Activated CD8-positive, alpha-beta T cell treated with anti-CD3 and anti-CD28 coated beads for 36 hours (primary cell): ENCODE measurements around the gene GDPD5. TPM values are rescaled to one million over a fixed set of nuclear protein-coding genes. Genes with fewer than 3 reads are reported as not detected.

Source experiments
- ATAC-seq: fragments of 200-7000 bp; cut with Tn5 transposase; one replicate; pipeline ENCODE4 v1.10.0; 2021; ENCODE audit warnings: mild to moderate bottlenecking, moderate library complexity
- CTCF ChIA-PET: fragments of 350-600 bp; sonication (Branson Sonifier 250); formaldehyde crosslinking; loops from one replicate; lab custom pipeline; 2021; ENCODE audit warnings: antibody characterized with exemption; lab: Charles Lee
- POLR2A ChIA-PET: fragments of 350-600 bp; sonication (Branson Sonifier 250); formaldehyde crosslinking; loops from one replicate; lab custom pipeline; 2021; ENCODE audit warnings: antibody characterized with exemption; lab: Charles Lee
- DNase-seq: peaks from one replicate; pipeline ENCODE4 v3.0.0-alpha.2; 2020
- H3K27ac Mint-ChIP-seq: one replicate; pipeline ENCODE4 v1.8.0; 2021; ENCODE audit warnings: mild to moderate bottlenecking, mixed read lengths
- H3K27me3 Mint-ChIP-seq: one replicate; pipeline ENCODE4 v1.8.0; 2021; ENCODE audit warnings: mixed read lengths
- H3K36me3 Mint-ChIP-seq: one replicate; pipeline ENCODE4 v1.8.0; 2021; ENCODE audit warnings: low read depth, mixed read lengths
- H3K4me1 Mint-ChIP-seq: one replicate; pipeline ENCODE4 v1.8.0; 2021; ENCODE audit warnings: low read depth, mixed read lengths
- H3K4me3 Mint-ChIP-seq: one replicate; pipeline ENCODE4 v1.8.0; 2021; ENCODE audit warnings: mild to moderate bottlenecking, moderate library complexity, mixed read lengths
- H3K9me3 Mint-ChIP-seq: one replicate; pipeline ENCODE4 v1.8.0; 2021; ENCODE audit warnings: mixed read lengths
- intact Hi-C: fragments of 100-400 bp; cut with micrococcal nuclease; formaldehyde crosslinking; loops from one replicate; pipeline ENCODE4 v1.10.0; 2022
- total RNA-seq, 2 experiments: library from RNA; stranded (reverse); gene quantifications; one replicate each; pipeline ENCODE4 v1.2.3, GENCODE V29; 2021
- TF ChIP-seq, protein P1 (sequence below): fragments of 200-600 bp; IDR thresholded peaks from one replicate; pipeline ENCODE4 v1.8.0; 2022; ENCODE audit warnings: antibody characterized with exemption, mild to moderate bottlenecking

Gene GDPD5
- total RNA-seq, 2 experiments from 2014 or later: 7.8 to 11.0 TPM

DNA sequence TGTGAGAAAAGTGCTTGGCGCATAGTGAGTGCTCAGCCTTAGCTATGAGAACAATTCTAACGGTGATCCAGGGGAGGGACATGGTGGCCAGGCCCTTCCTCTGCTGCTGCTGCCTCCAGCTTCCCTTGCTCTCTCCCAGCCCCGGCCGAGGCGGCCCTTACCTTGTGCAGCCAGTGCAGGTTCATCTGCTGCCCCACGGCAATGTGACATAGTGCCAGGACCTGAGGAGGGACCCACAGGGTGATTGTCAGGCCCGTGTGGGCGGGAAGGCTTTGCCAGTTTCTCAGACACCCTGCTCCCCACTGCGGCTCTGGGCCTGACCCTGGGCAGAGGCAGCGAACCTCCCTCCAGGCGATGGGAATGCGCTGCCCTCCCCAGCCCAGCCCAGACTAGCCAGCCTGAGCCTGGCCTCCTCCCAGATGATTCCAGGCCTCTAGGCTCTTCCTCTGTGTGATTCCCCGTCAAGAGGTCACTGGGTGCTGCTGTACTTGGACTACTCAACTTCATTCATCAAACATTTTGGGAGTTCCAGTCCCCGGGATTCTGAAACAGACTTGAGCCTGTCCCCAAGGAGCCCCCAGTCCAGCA is 69.1 kb downstream of the GDPD5 start:
- TF ChIP-seq, protein P1, sequence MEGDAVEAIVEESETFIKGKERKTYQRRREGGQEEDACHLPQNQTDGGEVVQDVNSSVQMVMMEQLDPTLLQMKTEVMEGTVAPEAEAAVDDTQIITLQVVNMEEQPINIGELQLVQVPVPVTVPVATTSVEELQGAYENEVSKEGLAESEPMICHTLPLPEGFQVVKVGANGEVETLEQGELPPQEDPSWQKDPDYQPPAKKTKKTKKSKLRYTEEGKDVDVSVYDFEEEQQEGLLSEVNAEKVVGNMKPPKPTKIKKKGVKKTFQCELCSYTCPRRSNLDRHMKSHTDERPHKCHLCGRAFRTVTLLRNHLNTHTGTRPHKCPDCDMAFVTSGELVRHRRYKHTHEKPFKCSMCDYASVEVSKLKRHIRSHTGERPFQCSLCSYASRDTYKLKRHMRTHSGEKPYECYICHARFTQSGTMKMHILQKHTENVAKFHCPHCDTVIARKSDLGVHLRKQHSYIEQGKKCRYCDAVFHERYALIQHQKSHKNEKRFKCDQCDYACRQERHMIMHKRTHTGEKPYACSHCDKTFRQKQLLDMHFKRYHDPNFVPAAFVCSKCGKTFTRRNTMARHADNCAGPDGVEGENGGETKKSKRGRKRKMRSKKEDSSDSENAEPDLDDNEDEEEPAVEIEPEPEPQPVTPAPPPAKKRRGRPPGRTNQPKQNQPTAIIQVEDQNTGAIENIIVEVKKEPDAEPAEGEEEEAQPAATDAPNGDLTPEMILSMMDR: no peak
- H3K36me3 Mint-ChIP-seq: peaks cover 1% of the 10 kb centered on the region
- H3K27ac Mint-ChIP-seq: no peak overlapping the region
- POLR2A ChIA-PET: interaction anchor here (1.1 kb wide), 1 partner anchor 18 kb away, joined by 3 read pairs; no protein-coding TSS in a partner anchor
- CTCF ChIA-PET: interaction anchor here (4.8 to 7.3 kb wide), 2 partner anchors 12 to 76 kb away, joined by 24 to 42 read pairs; no protein-coding TSS in a partner anchor
- H3K4me1 Mint-ChIP-seq: no peaks in the 10 kb centered on the region
- H3K27me3 Mint-ChIP-seq: no peaks in the 10 kb centered on the region
- ATAC-seq: no peak
- no peaks in the 10 kb centered on the region for H3K9me3 Mint-ChIP-seq
- DNase-seq: no peak
- no peak overlapping the region for H3K4me3 Mint-ChIP-seq
- intact Hi-C loops: no loop called here

GRCh38 chr11:75454987-75455386 is 70.8 kb downstream of the GDPD5 start:
- Mint-ChIP-seq H3K36me3 (peaks cover 1% of the 10 kb centered on the region), H3K9me3 (no peaks in the 10 kb centered on the region), H3K27ac (no peak overlapping the region), H3K4me3 (no peak overlapping the region), H3K27me3 (no peaks in the 10 kb centered on the region), H3K4me1 (no peaks in the 10 kb centered on the region)
- POLR2A ChIA-PET: interaction anchor here (0.8 kb wide), 1 partner anchor 12 kb away, joined by 3 read pairs; no protein-coding TSS in a partner anchor
- ATAC-seq (no peak), DNase-seq (no peak)
- CTCF ChIA-PET: interaction anchor here (0.9 to 7.3 kb wide), 4 partner anchors 10 to 77 kb away, joined by 3 to 42 read pairs (median 14); partner anchors contain the start of gene GDPD5
- intact Hi-C loops: no loop called here
- TF ChIP-seq, protein P1: no peak

- no peaks in the 10 kb centered on the region for H3K4me1 Mint-ChIP-seq
- H3K4me3 Mint-ChIP-seq: no peak overlapping the region
- TF ChIP-seq, protein P1: no peak
- ATAC-seq: no peak
- CTCF ChIA-PET: interaction anchor here (1.0 to 7.3 kb wide), 3 partner anchors 9 to 78 kb away, joined by 3 to 42 read pairs (median 24); no protein-coding TSS in a partner anchor
- no peak overlapping the region for H3K27ac Mint-ChIP-seq
- H3K27me3 Mint-ChIP-seq: no peaks in the 10 kb centered on the region
- no peaks in the 10 kb centered on the region for H3K9me3 Mint-ChIP-seq
- intact Hi-C loops: no loop called here
- POLR2A ChIA-PET: interaction anchor here (0.8 kb wide), 1 partner anchor 13 kb away, joined by 3 read pairs; no protein-coding TSS in a partner anchor
- peaks cover 1% of the 10 kb centered on the region for H3K36me3 Mint-ChIP-seq
- DNase-seq: no peak
Measured at GRCh38 chr11:75453916-75454655, 71.7 kb downstream of the GDPD5 start.

DNA sequence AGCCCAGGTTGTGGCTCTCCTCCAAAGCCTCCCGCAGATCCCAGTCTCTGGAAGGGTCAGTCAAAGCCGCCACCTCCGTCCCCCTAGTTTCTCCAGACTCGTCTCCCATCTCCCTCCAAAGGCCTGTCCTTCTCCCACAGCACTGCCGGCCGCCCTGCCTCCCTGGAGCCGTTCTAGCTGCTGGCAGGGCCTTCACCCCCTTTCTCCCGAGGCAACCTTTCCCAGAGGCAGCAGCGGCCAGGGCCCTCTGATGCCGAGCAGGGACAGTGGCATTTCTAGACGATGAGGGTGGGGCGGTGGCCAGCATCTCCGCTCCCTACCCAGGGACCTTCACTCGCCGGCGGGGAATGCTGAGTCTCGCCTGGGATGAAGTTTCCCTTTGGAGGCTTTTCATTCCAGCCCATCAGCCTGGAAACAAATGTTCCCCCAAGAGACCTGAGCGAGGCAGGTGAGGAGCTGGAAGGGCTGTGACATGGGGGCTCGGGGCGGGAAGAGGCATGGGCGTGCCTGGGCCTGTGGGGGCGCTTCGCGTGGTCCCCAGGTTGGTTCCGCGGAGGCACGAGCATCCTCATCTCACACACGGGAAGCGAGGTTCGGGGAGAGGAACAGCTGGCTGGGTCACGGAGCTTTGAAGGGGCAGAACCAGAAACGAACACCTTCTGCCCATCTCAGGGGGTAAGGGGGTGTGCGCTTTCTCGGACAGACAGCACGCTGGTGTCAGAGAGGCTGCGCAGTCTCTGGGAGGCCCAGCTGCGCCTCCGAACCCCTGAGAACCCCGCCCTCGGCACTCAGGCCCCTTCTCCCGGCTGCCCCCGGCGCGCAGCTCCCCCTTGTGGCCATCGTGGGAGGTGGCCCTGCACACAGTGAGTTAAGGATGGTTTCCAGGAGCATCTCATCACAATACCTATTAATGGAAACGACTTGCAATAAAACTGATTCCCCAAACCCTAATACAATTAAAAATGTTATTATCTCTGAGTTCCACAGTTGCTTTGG is 74.6 kb downstream of the GDPD5 start:
- intact Hi-C loops: no loop called here
- TF ChIP-seq, protein P1: peak; percentile 80
- Mint-ChIP-seq H3K9me3 (no peaks in the 10 kb centered on the region), H3K36me3 (peaks cover 1% of the 10 kb centered on the region), H3K27ac (no peak overlapping the region), H3K27me3 (no peaks in the 10 kb centered on the region), H3K4me3 (no peak overlapping the region), H3K4me1 (no peaks in the 10 kb centered on the region)
- DNase-seq (peak; percentile 60), ATAC-seq (no peak)
- ChIA-PET POLR2A (interaction anchor here (0.6 to 1.3 kb wide), 3 partner anchors 9 to 111 kb away, joined by 3 read pairs; no protein-coding TSS in a partner anchor), CTCF (interaction anchor here (0.7 to 7.3 kb wide), 26 partner anchors 8 to 255 kb away, joined by 3 to 42 read pairs (median 4); partner anchors contain the start of genes GDPD5 and RPS3)
